HG03521 (cell line): ENCODE results near the gene CAVIN4.

Experiments
- ATAC-seq: cut with Tn5 transposase; IDR thresholded peaks from one replicate; pipeline ENCODE4 v1.9.1; 2021; ENCODE audit warnings: mild to moderate bottlenecking, moderate library complexity; ENCODE audit not compliant: unreplicated experiment

CAVIN4 gene

GRCh38 chr9:100589582-100589981, 11.7 kb downstream of the CAVIN4 start:
- no peak for ATAC-seq

- no peak for ATAC-seq
These were observed 12.6 kb downstream of the CAVIN4 start for GRCh38 chr9:100590481-100590880.

DNA sequence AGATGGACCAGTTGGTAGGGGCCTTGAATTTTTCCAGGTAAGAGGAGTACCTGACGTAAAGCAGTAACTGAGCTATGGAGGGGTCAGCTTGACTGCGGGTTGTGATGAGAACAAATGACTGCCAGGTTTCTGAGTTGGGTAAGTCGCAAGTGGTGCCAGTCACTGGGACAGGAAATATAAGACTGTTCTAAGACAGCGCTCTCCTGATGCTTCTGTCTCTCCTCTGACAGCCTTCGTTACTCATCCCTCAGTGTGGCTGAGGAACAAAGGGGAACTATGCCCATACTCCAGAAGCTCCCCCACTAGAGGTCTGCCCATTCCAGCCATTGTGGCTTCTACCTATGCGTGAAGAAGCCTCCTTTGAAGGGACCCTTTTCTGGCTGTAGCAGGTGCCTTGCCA, 13.3 kb downstream of the CAVIN4 start:
- no peak for ATAC-seq

GRCh38 chr9:100591639-100592412, 13.9 kb downstream of the CAVIN4 start:
- no peak for ATAC-seq

DNA sequence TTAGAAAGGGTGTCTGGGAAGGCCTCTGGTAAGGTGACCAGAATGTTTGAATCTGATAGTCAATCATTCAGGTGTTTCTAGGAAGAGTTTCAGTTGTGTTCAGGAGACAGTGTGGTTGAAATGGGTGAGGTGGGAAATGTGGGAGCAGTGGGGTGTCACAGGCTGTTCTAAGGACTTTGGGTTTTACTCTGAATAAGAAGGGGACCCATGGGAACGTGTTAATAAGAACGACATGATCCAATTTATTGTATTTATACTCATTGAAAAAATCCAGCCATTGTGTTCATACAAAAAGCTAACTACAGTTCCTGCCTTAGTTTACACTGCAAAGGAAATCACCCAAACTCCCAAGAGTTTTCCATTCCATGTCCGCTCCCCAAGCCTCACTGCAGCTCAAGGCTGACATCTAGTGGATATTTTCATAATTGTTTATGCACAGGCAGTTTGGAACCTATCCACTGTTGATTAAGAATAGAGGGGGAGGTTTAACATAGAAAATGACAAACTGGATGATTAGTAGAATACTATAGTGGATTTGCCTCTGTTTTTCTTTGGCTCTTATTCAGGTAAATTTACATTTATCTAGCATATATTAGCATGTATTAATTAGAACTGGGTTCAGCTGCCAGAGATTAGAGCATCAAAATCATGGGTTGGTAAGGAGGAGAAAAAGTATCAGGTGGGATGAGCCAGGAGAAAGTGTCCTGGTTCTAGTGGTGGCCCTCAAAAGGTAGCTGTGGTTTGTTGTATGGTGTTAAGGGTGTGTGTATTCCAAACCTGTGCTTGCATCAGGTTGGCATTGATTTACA, 17.7 kb downstream of the CAVIN4 start:
- ATAC-seq, result no peak

- no peak for ATAC-seq
These were observed 19.4 kb downstream of the CAVIN4 start for GRCh38 chr9:100597236-100597635.

- ATAC-seq, result peak; percentile 65
These were observed 20.8 kb downstream of the CAVIN4 start for GRCh38 chr9:100598641-100599145.

DNA sequence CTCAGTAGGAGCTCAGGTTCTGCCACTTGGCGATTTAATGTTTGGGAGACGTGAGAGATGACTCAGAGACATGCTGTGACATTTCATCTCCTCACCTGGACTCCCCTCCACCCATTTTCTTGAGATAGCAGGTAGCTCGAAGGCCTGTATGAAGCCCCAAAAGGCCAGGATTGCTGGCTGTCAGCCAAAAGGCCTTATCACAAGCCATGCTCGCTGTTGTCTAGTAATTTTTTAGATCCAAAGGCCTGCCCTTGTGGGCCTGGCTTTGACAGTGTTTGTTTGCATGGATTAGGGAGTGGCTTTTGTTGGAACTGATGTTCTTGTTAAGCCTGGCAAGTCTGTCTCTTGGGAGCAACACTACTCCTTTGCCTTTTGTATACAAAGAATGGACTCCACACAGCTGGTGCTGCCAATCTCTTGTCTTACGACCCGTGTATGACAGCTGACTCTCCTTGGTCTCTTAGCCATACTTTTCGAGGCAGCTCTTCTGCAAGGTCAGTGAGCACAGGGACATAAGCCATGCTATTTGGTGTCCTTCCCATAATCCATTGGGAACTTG, 22.7 kb downstream of the CAVIN4 start:
- no peak for ATAC-seq

- peak; percentile 57 for ATAC-seq
These were observed 23.3 kb downstream of the CAVIN4 start for GRCh38 chr9:100601216-100601615.

- no peak for ATAC-seq
These were observed 24.5 kb downstream of the CAVIN4 start for GRCh38 chr9:100602342-100602801.

GRCh38 chr9:100605405-100605804, 27.5 kb downstream of the CAVIN4 start:
- no peak for ATAC-seq

DNA sequence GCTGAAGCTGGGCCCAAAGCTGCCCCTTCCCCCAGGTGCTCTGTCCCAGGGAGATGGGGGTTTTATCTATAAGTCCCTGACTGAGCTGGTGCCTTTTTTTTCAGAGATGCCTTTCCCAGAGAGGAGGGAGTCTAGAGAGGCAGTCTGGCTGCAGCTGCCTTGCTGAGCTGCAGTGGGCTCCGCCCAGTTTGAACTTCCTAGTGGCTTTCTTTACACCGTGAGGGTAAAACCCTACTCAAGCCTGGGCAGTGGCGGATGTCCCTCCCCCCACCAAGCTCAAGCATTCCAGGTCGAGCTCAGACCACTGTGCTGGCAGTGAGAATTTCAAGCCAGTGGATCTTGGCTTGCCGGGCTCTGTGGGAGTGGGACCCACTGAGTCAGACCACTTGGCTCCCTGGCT, 41.3 kb downstream of the CAVIN4 start:
- no peak for ATAC-seq

DNA sequence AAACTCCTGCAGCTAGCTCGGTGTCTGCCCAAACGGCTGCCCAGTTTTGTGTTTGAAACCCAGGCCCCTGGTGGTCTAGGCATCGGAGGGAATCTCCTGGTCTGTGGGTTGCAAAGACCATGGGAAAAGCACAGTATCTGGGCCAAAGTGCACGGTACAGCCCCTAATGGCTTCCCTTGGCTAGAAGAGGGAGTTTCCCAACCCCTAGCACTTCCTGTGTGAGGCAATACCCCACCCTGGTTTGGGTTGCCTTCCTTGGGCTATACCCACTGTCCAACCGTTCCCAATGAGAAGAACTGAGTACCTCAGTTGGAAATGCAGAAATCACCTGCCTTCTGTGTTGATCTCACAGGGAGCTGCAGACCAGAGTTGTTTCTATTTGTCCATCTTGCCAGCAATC, 41.8 kb downstream of the CAVIN4 start:
- ATAC-seq, result no peak

- no peak for ATAC-seq
These were observed 46.1 kb downstream of the CAVIN4 start for GRCh38 chr9:100623969-100624368.

GRCh38 chr9:100626949-100627348, 49.1 kb downstream of the CAVIN4 start:
- no peak for ATAC-seq

- no peak for ATAC-seq
These were observed 59.9 kb downstream of the CAVIN4 start for GRCh38 chr9:100637787-100638186.
